HepG2 (cell line): ENCODE data around the gene JPH4. TPM values are rescaled to one million over a fixed set of nuclear protein-coding genes. Genes with fewer than 3 reads are reported as not detected.

ENCODE experiments used
- ASH2L ChIP-seq: fragments of 300-600, 200-600 bp; sonication (generic); IDR thresholded peaks from 2 replicates; pipeline ENCODE4 v1.7.0; 2017; ENCODE audit warnings: low read depth, mild to moderate bottlenecking, moderate library complexity, mixed read lengths, low read length; ENCODE audit not compliant: insufficient read length
- ATF7-NPFF ChIP-seq: sonication (generic); formaldehyde crosslinking; IDR thresholded peaks from 2 replicates; pipeline ENCODE4 v1.8.1; 2023; ENCODE audit warnings: mild to moderate bottlenecking, low read depth, missing genetic modification reagents, moderate library complexity
- CCAR2 ChIP-seq: fragments of 200-400 bp; formaldehyde crosslinking; optimal IDR thresholded peaks from 2 replicates; pipeline ENCODE3; 2018; ENCODE audit warnings: low read depth, mild to moderate bottlenecking, low read length, moderate library complexity
- GMEB2 ChIP-seq: IDR thresholded peaks from 2 replicates; pipeline ENCODE4 v1.6.1; 2016; ENCODE audit warnings: missing biosample characterization, missing genetic modification reagents, low read depth
- GZF1 ChIP-seq: sonication (generic); formaldehyde crosslinking; IDR thresholded peaks from 2 replicates; pipeline ENCODE4 v1.5.1; 2020; ENCODE audit warnings: mild to moderate bottlenecking, missing genetic modification reagents
- HMG20B ChIP-seq: conservative IDR thresholded peaks from 2 replicates; pipeline ENCODE4 v1.6.1; 2016; ENCODE audit warnings: missing genetic modification reagents, missing compliant biosample characterization
- HNF1B ChIP-seq: sonication (generic); formaldehyde crosslinking; IDR thresholded peaks from 2 replicates; pipeline ENCODE4 v1.5.1; 2020; ENCODE audit warnings: mild to moderate bottlenecking, moderate library complexity, missing genetic modification reagents
- HNRNPK ChIP-seq: fragments of 200-400 bp; formaldehyde crosslinking; IDR thresholded peaks from 2 replicates; pipeline ENCODE4 v1.6.1; 2018; ENCODE audit warnings: low read length, low read depth, moderate library complexity, mild to moderate bottlenecking; ENCODE audit not compliant: poor library complexity, severe bottlenecking
- JARID2 ChIP-seq: sonication (generic); formaldehyde crosslinking; IDR thresholded peaks from 2 replicates; pipeline ENCODE4 v1.8.1; 2023; ENCODE audit warnings: missing genetic modification reagents, inconsistent platforms; ENCODE audit not compliant: insufficient replicate concordance
- MAFF ChIP-seq: IDR thresholded peaks from 2 replicates; pipeline ENCODE4 v1.6.1; 2011; ENCODE audit warnings: low read depth, low read length, improper control_type of control experiment
- PAX8 ChIP-seq: sonication (generic); formaldehyde crosslinking; IDR thresholded peaks from 2 replicates; pipeline ENCODE4 v1.8.0; 2022; ENCODE audit warnings: mild to moderate bottlenecking, missing genetic modification reagents, borderline replicate concordance
- RARA ChIP-seq: IDR thresholded peaks from 2 replicates; pipeline ENCODE4 v1.6.1; 2016; ENCODE audit warnings: missing genetic modification reagents, missing compliant biosample characterization
- RELA ChIP-seq: sonication (generic); formaldehyde crosslinking; IDR thresholded peaks from 2 replicates; pipeline ENCODE4 v1.4.0; 2020; ENCODE audit warnings: missing genetic modification reagents
- SAFB2 ChIP-seq: sonication (generic); formaldehyde crosslinking; IDR thresholded peaks from 2 replicates; pipeline ENCODE4 v1.5.1; 2020; ENCODE audit warnings: missing genetic modification reagents, low read depth, mild to moderate bottlenecking, borderline replicate concordance
- SALL1 ChIP-seq: sonication (generic); formaldehyde crosslinking; IDR thresholded peaks from 2 replicates; pipeline ENCODE4 v1.8.0; 2022; ENCODE audit warnings: mild to moderate bottlenecking, missing genetic modification reagents
- SKI ChIP-seq: fragments of 450-650 bp; IDR thresholded peaks from one replicate; pipeline ENCODE4 v1.6.1; 2018; ENCODE audit warnings: mild to moderate bottlenecking; ENCODE audit not compliant: partially characterized antibody
- SMAD3 ChIP-seq: sonication (generic); formaldehyde crosslinking; IDR thresholded peaks from 2 replicates; pipeline ENCODE4 v1.4.0; 2020; ENCODE audit warnings: missing genetic modification reagents
- SRY ChIP-seq: sonication (generic); formaldehyde crosslinking; IDR thresholded peaks from 2 replicates; pipeline ENCODE4 v1.8.0; 2022; ENCODE audit warnings: mild to moderate bottlenecking, missing genetic modification reagents
- TP53 ChIP-seq: sonication (generic); formaldehyde crosslinking; conservative IDR thresholded peaks from 2 replicates; pipeline ENCODE4 v1.4.0; 2020; ENCODE audit warnings: missing genetic modification reagents
- ZKSCAN1 ChIP-seq: fragments of 150-350 bp; IDR thresholded peaks from 2 replicates; pipeline ENCODE4 v1.6.1; 2014; ENCODE audit warnings: low read length
- ZNF17 ChIP-seq: sonication (generic); formaldehyde crosslinking; IDR thresholded peaks from 2 replicates; pipeline ENCODE4 v1.5.0; 2020; ENCODE audit warnings: mild to moderate bottlenecking, missing genetic modification reagents
- ZNF446 ChIP-seq: sonication (generic); formaldehyde crosslinking; IDR thresholded peaks from 2 replicates; pipeline ENCODE4 v1.5.0; 2020; ENCODE audit warnings: mild to moderate bottlenecking, missing genetic modification reagents
- ZNF468 ChIP-seq: sonication (generic); formaldehyde crosslinking; IDR thresholded peaks from 2 replicates; pipeline ENCODE4 v1.8.0; 2022; ENCODE audit warnings: mild to moderate bottlenecking, moderate library complexity, missing genetic modification reagents
- ZNF510 ChIP-seq: sonication (generic); formaldehyde crosslinking; IDR thresholded peaks from 2 replicates; pipeline ENCODE4 v1.4.0; 2020; ENCODE audit warnings: low read depth, mild to moderate bottlenecking, missing genetic modification reagents
- ZNF75D ChIP-seq: sonication (generic); formaldehyde crosslinking; IDR thresholded peaks from 2 replicates; pipeline ENCODE4 v1.8.1; 2023; ENCODE audit warnings: missing genetic modification reagents, mild to moderate bottlenecking, borderline replicate concordance
- ZSCAN25 ChIP-seq: sonication (generic); formaldehyde crosslinking; IDR thresholded peaks from 2 replicates; pipeline ENCODE4 v1.8.0; 2022; ENCODE audit warnings: mild to moderate bottlenecking, missing genetic modification reagents
- polyA plus RNA-seq, 8 experiments: library from polyadenylated mRNA; depleted of rRNA in 3 of 8; stranded (reverse) in 7 of 8; unstranded in 1 of 8; fragments of >200 nt; fragmentation: Illumina TruSeq in 4 of 8; extraction: Trizol in 4 of 8; gene quantifications; 2 replicates each; pipeline versions ENCODE4 v1.2.1 to v1.2.3, GENCODE V29; 2011 to 2016; ENCODE audit warnings: low read depth in 4 of 8, missing spikeins in 1 of 8, mixed read lengths in 1 of 8; ENCODE audit not compliant: insufficient read depth in 1 of 8
- total RNA-seq, 5 experiments: library from RNA; depleted of rRNA; stranded (reverse); fragments of >200 nt; fragmentation: Illumina TruSeq; extraction: Trizol; gene quantifications; 2 replicates each; pipeline ENCODE4 v1.2.3, GENCODE V29; 2016; ENCODE audit warnings: low read depth in 1 of 5
- TF ChIP-seq, protein P1 (sequence below): sonication (generic); formaldehyde crosslinking; IDR thresholded peaks from 2 replicates; pipeline ENCODE4 v1.4.0; 2020; ENCODE audit warnings: missing genetic modification reagents, borderline replicate concordance

The JPH4 gene
- total and polyA plus RNA-seq, 2 of the 13 experiments (the other 11 are each of a cell fraction or from before 2014, with no cell fraction given) = 0.08 to 0.22 TPM

DNA sequence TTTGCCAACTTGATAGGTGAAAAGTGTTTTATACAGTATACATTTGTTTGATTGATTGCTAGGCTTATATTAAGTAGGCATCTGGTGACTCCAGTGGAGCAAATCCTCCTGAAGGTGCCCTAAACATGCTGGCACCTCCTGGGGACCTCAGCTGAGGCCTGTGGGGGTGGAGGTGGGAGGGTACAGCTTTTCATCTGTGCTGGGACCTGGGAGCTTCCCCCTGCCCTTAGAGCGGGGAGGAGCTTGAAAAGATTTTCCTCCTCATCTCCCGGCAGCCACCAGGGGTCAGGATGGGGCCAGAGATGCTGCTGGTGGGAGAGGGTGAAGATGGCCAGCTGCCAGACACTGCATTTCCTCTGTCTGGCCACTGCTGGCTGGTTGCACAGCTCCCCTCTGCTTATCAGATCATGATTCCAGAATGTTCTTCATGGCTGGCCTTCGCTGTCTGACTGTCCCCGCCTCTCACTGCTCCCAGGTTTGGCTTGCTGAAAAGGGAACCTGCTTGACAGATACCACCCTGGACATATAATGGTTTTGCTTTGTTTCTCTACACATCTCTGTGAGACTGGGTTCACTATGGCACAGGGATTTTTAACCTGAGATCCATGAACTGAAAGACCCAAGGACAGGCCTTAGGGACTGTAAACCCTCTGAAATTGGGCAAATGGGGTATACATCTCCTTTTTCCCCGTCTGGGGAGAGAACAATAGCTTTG lies 10.5 kb upstream of the JPH4 start (continued):
- TF ChIP-seq HNF1B (CRISPR knock-in tag) = peak; percentile 94
- peak; percentile 77; the same call in 1 of the 2 replicates for TF ChIP-seq ZSCAN25 (CRISPR knock-in tag)
- no peak; the same call in 1 of the 2 replicates for TF ChIP-seq ZNF75D (CRISPR knock-in tag)
- peak; percentile 85 for TF ChIP-seq ZKSCAN1
- TF ChIP-seq SMAD3 (CRISPR knock-in tag) = peak; percentile 99
- TF ChIP-seq RARA = peak; percentile 83
- TF ChIP-seq HNRNPK = no peak
- no peak for TF ChIP-seq ZNF17 (CRISPR knock-in tag)
- TF ChIP-seq GMEB2 = 0 out of 2 replicates have a peak, but pooled peaks have one; percentile 14
- peak; percentile 96 for TF ChIP-seq SAFB2 (CRISPR knock-in tag)
- no peak for TF ChIP-seq ZNF446 (CRISPR knock-in tag)
- TF ChIP-seq CCAR2 = peak; percentile 84
- TF ChIP-seq SKI = peak; percentile 98
- peak; percentile 56 for TF ChIP-seq ASH2L
- TF ChIP-seq ZNF510 = peak; percentile 95
- peak; percentile 63; the same call in 1 of the 2 replicates for TF ChIP-seq GZF1
- TF ChIP-seq JARID2 = peak; percentile 96
- peak; percentile 98 for TF ChIP-seq PAX8 (CRISPR knock-in tag)
- peak; percentile 92 for TF ChIP-seq RELA
- peak; percentile 89 for TF ChIP-seq ATF7-NPFF (CRISPR knock-in tag)
- no peak; the same call in 1 of the 2 replicates for TF ChIP-seq HMG20B (CRISPR knock-in tag)
- TF ChIP-seq ZNF468 (CRISPR knock-in tag) = no peak
- TF ChIP-seq, protein P1, sequence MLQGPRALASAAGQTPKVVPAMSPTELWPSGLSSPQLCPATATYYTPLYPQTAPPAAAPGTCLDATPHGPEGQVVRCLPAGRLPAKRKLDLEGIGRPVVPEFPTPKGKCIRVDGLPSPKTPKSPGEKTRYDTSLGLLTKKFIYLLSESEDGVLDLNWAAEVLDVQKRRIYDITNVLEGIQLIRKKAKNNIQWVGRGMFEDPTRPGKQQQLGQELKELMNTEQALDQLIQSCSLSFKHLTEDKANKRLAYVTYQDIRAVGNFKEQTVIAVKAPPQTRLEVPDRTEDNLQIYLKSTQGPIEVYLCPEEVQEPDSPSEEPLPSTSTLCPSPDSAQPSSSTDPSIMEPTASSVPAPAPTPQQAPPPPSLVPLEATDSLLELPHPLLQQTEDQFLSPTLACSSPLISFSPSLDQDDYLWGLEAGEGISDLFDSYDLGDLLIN (CRISPR knock-in tag) = no peak; the same call in 1 of the 2 replicates
- 0 out of 2 replicates have a peak, but pooled peaks have one; percentile 65 for TF ChIP-seq TP53 (CRISPR knock-in tag)
- peak; percentile 99 for TF ChIP-seq SALL1 (CRISPR knock-in tag)
- TF ChIP-seq SRY (CRISPR knock-in tag) = peak; percentile 96; the same call in 1 of the 2 replicates
- TF ChIP-seq MAFF = peak; percentile 25; the same call in 1 of the 2 replicates
